Stimulated activated effector memory CD8-positive, alpha-beta T cell treated with anti-CD3 and anti-CD28 coated beads, Interleukin-12 subunit alpha, Interleukin-12 subunit beta, amount 100 ng/mL, for 72 hours (primary cell): ENCODE results near the gene SLC25A38.
"Not testable (repeated sequence)": the region's sequence is repeated elsewhere in the genome, so short reads cannot be mapped to it uniquely, and the experiment has no call there.

Experiments used
- ATAC-seq: fragments of 150-1000 bp; cut with Tn5 transposase; 2 replicates; pipeline ENCODE4 v1.10.0; 2021
- DNase-seq, 2 donors: peaks; one replicate each; pipeline ENCODE4 v3.0.0; 2021 to 2022; ENCODE audit warnings: low spot score in 2 of 2
- H3K27ac Mint-ChIP-seq: one replicate; pipeline ENCODE4 v1.8.0; 2022; ENCODE audit warnings: mild to moderate bottlenecking, mixed read lengths
- H3K36me3 Mint-ChIP-seq: one replicate; pipeline ENCODE4 v1.8.0; 2022; ENCODE audit warnings: mild to moderate bottlenecking, mixed read lengths
- H3K4me1 Mint-ChIP-seq: one replicate; pipeline ENCODE4 v1.8.0; 2022; ENCODE audit warnings: mixed read lengths
- H3K4me3 Mint-ChIP-seq: one replicate; pipeline ENCODE4 v1.8.0; 2022; ENCODE audit warnings: mild to moderate bottlenecking, mixed read lengths
- H3K9me3 Mint-ChIP-seq: one replicate; pipeline ENCODE4 v1.8.0; 2022; ENCODE audit warnings: mixed read lengths

Gene SLC25A38

GRCh38 chr3:39383045-39383880 lies at the start of gene SLC25A38:
Gene SLC25A38 (plus strand): TSS chr3:39383370. CDS start chr3:39383725, 355 bp downstream.
- DNase-seq = peak; percentile 62 to 87
- Mint-ChIP-seq H3K9me3 (no peaks in the 10 kb centered on the region), H3K36me3 (peaks cover 14% of the 10 kb centered on the region), H3K27ac (peak within 1 kb of the TSS; percentile 99), H3K4me3 (peak within 1 kb of the TSS; percentile 100), H3K4me1 (peaks cover 48% of the 10 kb centered on the region)
- ATAC-seq = peak; percentile 91

GRCh38 chr3:39333607-39334006 lies 49.6 kb upstream of the SLC25A38 start:
- ATAC-seq (no peak), DNase-seq (no peak)
- Mint-ChIP-seq H3K9me3 (no peaks in the 10 kb centered on the region), H3K36me3 (no peaks in the 10 kb centered on the region), H3K4me3 (no peak overlapping the region), H3K27ac (no peak overlapping the region), H3K4me1 (peaks cover 6% of the 10 kb centered on the region)

GRCh38 chr3:39334205-39334604 lies 49.0 kb upstream of the SLC25A38 start:
- no peak overlapping the region for H3K27ac Mint-ChIP-seq
- no peaks in the 10 kb centered on the region for H3K36me3 Mint-ChIP-seq
- DNase-seq (no peak), ATAC-seq (no peak)
- H3K4me1 Mint-ChIP-seq = peaks cover 6% of the 10 kb centered on the region
- H3K9me3 Mint-ChIP-seq = no peaks in the 10 kb centered on the region
- no peak overlapping the region for H3K4me3 Mint-ChIP-seq

DNA sequence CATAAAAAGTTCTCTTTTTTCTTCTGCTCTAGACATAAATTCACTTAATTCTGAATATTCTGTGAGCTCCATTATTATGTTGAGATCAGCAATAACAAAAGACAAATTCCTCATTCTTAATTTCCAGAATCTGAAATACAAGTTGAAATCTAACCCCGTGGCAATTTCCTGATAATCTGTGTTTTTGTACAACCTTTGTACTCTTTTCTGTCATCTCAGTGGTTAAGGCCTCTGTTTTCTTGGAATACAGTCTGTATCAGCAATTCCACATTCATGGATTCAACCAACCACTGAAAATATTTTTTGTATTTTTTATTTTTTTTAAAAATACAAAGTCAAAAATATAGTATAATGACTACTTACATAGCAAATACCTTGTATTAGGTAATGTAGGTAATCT lies 45.0 kb upstream of the SLC25A38 start:
- no peak for ATAC-seq

GRCh38 chr3:39339086-39339485 lies 44.1 kb upstream of the SLC25A38 start:
- no peak overlapping the region for H3K27ac Mint-ChIP-seq
- no peak for DNase-seq
- H3K36me3 Mint-ChIP-seq = no peaks in the 10 kb centered on the region
- no peak for ATAC-seq
- no peaks in the 10 kb centered on the region for H3K9me3 Mint-ChIP-seq
- H3K4me1 Mint-ChIP-seq = no peaks in the 10 kb centered on the region
- no peak overlapping the region for H3K4me3 Mint-ChIP-seq

More for the DNA sequence above, 45.0 kb upstream of the SLC25A38 start:
- no peaks in the 10 kb centered on the region for H3K4me1 Mint-ChIP-seq
- no peaks in the 10 kb centered on the region for H3K9me3 Mint-ChIP-seq
- no peak overlapping the region for H3K4me3 Mint-ChIP-seq
- no peaks in the 10 kb centered on the region for H3K36me3 Mint-ChIP-seq
- no peak for DNase-seq
- H3K27ac Mint-ChIP-seq = no peak overlapping the region

- H3K4me3 Mint-ChIP-seq = no peak overlapping the region
- ATAC-seq = no peak
- H3K4me1 Mint-ChIP-seq = peaks cover 12% of the 10 kb centered on the region
- no peaks in the 10 kb centered on the region for H3K36me3 Mint-ChIP-seq
- H3K9me3 Mint-ChIP-seq = no peaks in the 10 kb centered on the region
- DNase-seq = no peak
- no peak overlapping the region for H3K27ac Mint-ChIP-seq
Measured at GRCh38 chr3:39343076-39343717, 40.0 kb upstream of the SLC25A38 start.

- Mint-ChIP-seq H3K36me3 (no peaks in the 10 kb centered on the region), H3K27ac (no peak overlapping the region), H3K4me1 (peaks cover 12% of the 10 kb centered on the region), H3K9me3 (no peaks in the 10 kb centered on the region), H3K4me3 (no peak overlapping the region)
- DNase-seq = no peak
- ATAC-seq = peak; percentile 54
Measured at GRCh38 chr3:39343760-39344159, 39.4 kb upstream of the SLC25A38 start.

DNA sequence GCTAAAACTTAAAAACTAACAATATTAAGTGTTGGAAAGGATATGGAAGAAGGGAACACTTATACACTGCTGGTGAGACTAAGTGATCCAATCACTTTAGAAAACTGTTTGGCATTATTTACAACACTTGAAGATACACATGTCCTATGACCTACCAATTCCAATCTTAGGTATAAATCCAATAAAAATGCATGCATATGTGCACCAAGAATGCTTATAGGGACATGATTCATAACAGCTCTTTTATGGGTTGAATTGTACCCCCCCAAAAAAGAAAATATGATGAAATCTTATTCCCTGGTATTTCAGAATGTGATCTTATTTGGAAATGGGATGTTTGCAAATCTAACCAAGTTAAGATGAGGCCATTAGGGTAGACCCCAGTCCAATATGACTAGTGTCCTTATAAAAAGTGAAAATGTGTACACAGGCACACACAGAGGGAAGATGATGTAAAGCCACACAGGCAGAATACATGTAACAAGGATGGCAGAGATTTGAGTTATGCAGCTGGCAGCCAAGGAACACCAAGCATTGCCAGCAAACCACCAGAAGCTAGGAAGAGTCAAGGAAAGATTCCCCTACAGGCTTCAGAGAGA lies 38.3 kb upstream of the SLC25A38 start:
- no peak overlapping the region for H3K4me3 Mint-ChIP-seq
- no peak for DNase-seq
- no peaks in the 10 kb centered on the region for H3K36me3 Mint-ChIP-seq
- no peak for ATAC-seq
- no peak overlapping the region for H3K27ac Mint-ChIP-seq
- H3K9me3 Mint-ChIP-seq = no peaks in the 10 kb centered on the region
- peaks cover 12% of the 10 kb centered on the region for H3K4me1 Mint-ChIP-seq

GRCh38 chr3:39346785-39347585 lies 36.2 kb upstream of the SLC25A38 start:
- no peaks in the 10 kb centered on the region for H3K9me3 Mint-ChIP-seq
- no peaks in the 10 kb centered on the region for H3K36me3 Mint-ChIP-seq
- H3K27ac Mint-ChIP-seq = no peak overlapping the region
- peaks cover 12% of the 10 kb centered on the region for H3K4me1 Mint-ChIP-seq
- H3K4me3 Mint-ChIP-seq = no peak overlapping the region
- DNase-seq (no peak), ATAC-seq (peak; percentile 75)

DNA sequence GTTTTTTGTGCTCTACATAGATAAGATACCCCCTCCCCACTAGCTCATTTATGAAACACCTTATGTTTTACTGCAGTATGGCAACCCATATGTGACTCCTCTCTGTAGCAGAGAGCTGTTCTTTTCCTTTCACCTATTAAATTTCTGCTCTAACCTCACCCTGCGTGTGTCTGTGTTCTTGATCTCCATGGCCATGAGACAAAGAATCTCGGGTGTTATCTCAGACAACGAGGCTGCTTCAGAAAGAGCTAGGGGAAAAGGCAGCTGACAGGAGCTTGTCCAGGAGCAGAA lies 35.6 kb upstream of the SLC25A38 start:
- no peak for ATAC-seq
- no peak overlapping the region for H3K4me3 Mint-ChIP-seq
- no peak for DNase-seq
- H3K27ac Mint-ChIP-seq = no peak overlapping the region
- H3K9me3 Mint-ChIP-seq = no peaks in the 10 kb centered on the region
- no peaks in the 10 kb centered on the region for H3K36me3 Mint-ChIP-seq
- H3K4me1 Mint-ChIP-seq = peaks cover 12% of the 10 kb centered on the region

- Mint-ChIP-seq H3K36me3 (no peaks in the 10 kb centered on the region), H3K4me1 (peaks cover 12% of the 10 kb centered on the region), H3K4me3 (no peak overlapping the region), H3K27ac (no peak overlapping the region), H3K9me3 (no peaks in the 10 kb centered on the region)
- ATAC-seq (no peak), DNase-seq (no peak)
Measured at GRCh38 chr3:39349080-39349479, 34.1 kb upstream of the SLC25A38 start.

GRCh38 chr3:39350714-39351113 lies 32.5 kb upstream of the SLC25A38 start:
- H3K4me1 Mint-ChIP-seq = peaks cover 12% of the 10 kb centered on the region
- H3K9me3 Mint-ChIP-seq = no peaks in the 10 kb centered on the region
- H3K4me3 Mint-ChIP-seq = no peak overlapping the region
- ATAC-seq (no peak), DNase-seq (no peak)
- H3K36me3 Mint-ChIP-seq = no peaks in the 10 kb centered on the region
- H3K27ac Mint-ChIP-seq = no peak overlapping the region

DNA sequence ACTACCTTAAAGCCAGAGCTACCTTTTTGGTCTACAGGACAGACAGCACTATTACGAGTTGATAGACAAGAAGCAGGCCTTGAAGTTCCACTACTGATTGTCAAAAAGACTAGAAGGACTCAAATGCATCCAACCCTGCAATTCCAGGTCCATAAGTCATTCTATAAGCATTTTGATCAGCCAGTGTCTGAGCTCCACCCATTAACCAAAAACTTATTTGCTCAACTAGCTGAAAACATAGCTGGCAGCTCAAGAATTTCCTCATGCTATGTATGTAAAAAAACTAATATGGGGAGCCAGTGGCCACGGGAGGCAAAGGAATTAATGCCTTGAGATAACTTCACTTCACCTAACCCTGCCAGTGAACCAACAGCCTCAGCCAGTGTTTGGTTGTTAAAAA lies 32.0 kb upstream of the SLC25A38 start:
- not testable (repeated sequence) for H3K9me3 Mint-ChIP-seq, H3K4me3 Mint-ChIP-seq, H3K27ac Mint-ChIP-seq, DNase-seq, ATAC-seq, H3K36me3 Mint-ChIP-seq
- peaks cover 12% of the 10 kb centered on the region for H3K4me1 Mint-ChIP-seq

GRCh38 chr3:39353168-39353927 lies 29.8 kb upstream of the SLC25A38 start:
- not testable (repeated sequence) for H3K4me3 Mint-ChIP-seq, DNase-seq, ATAC-seq, H3K27ac Mint-ChIP-seq, H3K36me3 Mint-ChIP-seq, H3K4me1 Mint-ChIP-seq, H3K9me3 Mint-ChIP-seq

DNA sequence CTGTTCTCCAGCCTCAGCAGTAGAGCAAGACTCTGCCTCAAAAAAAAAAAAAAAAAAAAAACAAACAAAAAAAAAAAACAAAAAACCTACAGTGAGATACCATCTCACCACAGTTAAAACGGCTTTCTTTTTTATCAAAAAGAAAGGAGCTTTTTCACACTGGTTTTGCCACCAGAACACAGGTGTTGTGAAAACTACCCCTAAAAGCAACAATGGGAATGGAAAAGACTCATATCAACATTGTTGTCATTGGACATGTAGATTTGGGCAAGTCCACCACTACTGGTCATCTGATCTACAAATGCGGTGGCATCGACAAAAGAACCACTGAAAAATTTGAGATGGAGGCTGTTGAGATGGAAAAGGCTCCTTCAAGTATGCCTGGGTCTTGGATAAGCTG lies 24.8 kb upstream of the SLC25A38 start:
- Mint-ChIP-seq H3K27ac (no peak overlapping the region), H3K4me1 (peaks cover 41% of the 10 kb centered on the region), H3K4me3 (no peak overlapping the region), H3K36me3 (no peaks in the 10 kb centered on the region), H3K9me3 (no peaks in the 10 kb centered on the region)
- ATAC-seq = no peak
- no peak for DNase-seq
